DOHH2 (cell line): ENCODE data around the gene EFL1.

Source experiments
- H3F3A ChIP-seq: fragments of 200-600 bp; sonication (generic), shearing (Covaris generic); 2 replicates; pipeline ENCODE4 v1.6.0; 2016; ENCODE audit warnings: antibody characterized with exemption, mild to moderate bottlenecking; ENCODE audit not compliant: control insufficient read depth, insufficient read depth
- H3K27ac ChIP-seq: fragments of 200-600 bp; sonication (generic); 2 replicates; pipeline ENCODE4 v1.5.1; 2014; ENCODE audit warnings: low read depth, mild to moderate bottlenecking, low read length, moderate library complexity
- H3K27me3 ChIP-seq: fragments of 200-600 bp; sonication (generic); 2 replicates; pipeline ENCODE4 v1.6.1; 2014; ENCODE audit warnings: mild to moderate bottlenecking, low read length, mixed read lengths; ENCODE audit not compliant: control insufficient read depth
- H3K36me3 ChIP-seq: fragments of 200-600 bp; sonication (generic); 2 replicates; pipeline ENCODE4 v1.6.1; 2014; ENCODE audit warnings: mild to moderate bottlenecking, low read length, moderate library complexity, mixed read lengths; ENCODE audit not compliant: control insufficient read depth
- H3K4me1 ChIP-seq: fragments of 200-600 bp; sonication (generic); 2 replicates; pipeline ENCODE4 v1.6.1; 2014; ENCODE audit warnings: mild to moderate bottlenecking, low read length, mixed read lengths; ENCODE audit not compliant: control insufficient read depth
- H3K4me2 ChIP-seq: fragments of 200-600 bp; sonication (generic); 2 replicates; pipeline ENCODE4 v1.6.0; 2014; ENCODE audit warnings: mild to moderate bottlenecking, low read length, moderate library complexity
- H3K4me3 ChIP-seq: fragments of 200-600 bp; sonication (generic); 2 replicates; pipeline ENCODE4 v1.5.1; 2014; ENCODE audit warnings: mild to moderate bottlenecking, low read length, mixed read lengths
- H3K79me2 ChIP-seq: fragments of 200-600 bp; sonication (generic); 2 replicates; pipeline ENCODE4 v1.6.1; 2014; ENCODE audit warnings: mild to moderate bottlenecking, low read length, mixed read lengths; ENCODE audit not compliant: control insufficient read depth
- H3K9me2 ChIP-seq: fragments of 200-600 bp; sonication (generic); replicated peaks from 2 replicates; pipeline ENCODE4 v1.6.1; 2014; ENCODE audit warnings: mild to moderate bottlenecking, low read length, mixed read lengths; ENCODE audit not compliant: control insufficient read depth
- H3K9me3 ChIP-seq: fragments of 200-600 bp; sonication (generic); 2 replicates; pipeline ENCODE4 v1.6.1; 2014; ENCODE audit warnings: antibody characterized with exemption, low read length, mixed read lengths; ENCODE audit not compliant: control insufficient read depth, insufficient read depth
- H4K20me1 ChIP-seq: fragments of 200-600 bp; sonication (generic); 2 replicates; pipeline ENCODE4 v1.6.0; 2014; ENCODE audit warnings: low read depth, mild to moderate bottlenecking, antibody characterized with exemption, low read length, moderate library complexity; ENCODE audit not compliant: control insufficient read depth, insufficient read depth
- EZH2phosphoT487 ChIP-seq: fragments of 200-600 bp; sonication (generic); IDR thresholded peaks from 2 replicates; pipeline ENCODE4 v1.6.1; 2017; ENCODE audit warnings: borderline replicate concordance, mild to moderate bottlenecking, antibody characterized with exemption, low read length, moderate library complexity, mixed read lengths
- TF ChIP-seq, protein P1 (sequence below): fragments of 200-600 bp; sonication (generic); IDR thresholded peaks from one replicate; pipeline ENCODE4 v1.5.1; 2014; ENCODE audit warnings: antibody characterized with exemption, mild to moderate bottlenecking, low read depth, low read length; ENCODE audit not compliant: poor library complexity, severe bottlenecking

EFL1 gene

DNA sequence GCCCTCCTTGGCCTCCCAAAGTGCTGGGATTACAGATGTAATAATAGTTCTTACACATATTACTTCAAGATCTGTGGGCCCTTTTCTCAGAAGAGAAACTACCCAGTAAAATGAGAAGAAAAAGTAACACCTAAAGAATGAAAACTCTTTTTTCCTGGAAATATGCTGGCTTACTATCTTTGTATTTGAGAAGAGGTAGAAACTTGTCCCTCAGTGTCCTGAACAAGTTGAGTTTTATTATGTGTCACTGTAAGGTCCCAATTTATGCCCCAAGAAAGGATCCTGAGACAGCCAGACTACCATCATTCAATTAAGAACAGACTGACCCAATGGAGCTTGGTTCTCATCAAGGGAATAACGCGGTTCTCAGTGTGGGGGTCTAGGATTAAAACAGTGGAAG lies 93.8 kb downstream of the EFL1 start:
- no peaks in the 10 kb centered on the region for H3F3A ChIP-seq
- no peaks in the 10 kb centered on the region for H3K9me2 ChIP-seq
- H3K4me1 ChIP-seq: no peaks in the 10 kb centered on the region
- no peaks in the 10 kb centered on the region for H3K79me2 ChIP-seq
- TF ChIP-seq, protein P1, sequence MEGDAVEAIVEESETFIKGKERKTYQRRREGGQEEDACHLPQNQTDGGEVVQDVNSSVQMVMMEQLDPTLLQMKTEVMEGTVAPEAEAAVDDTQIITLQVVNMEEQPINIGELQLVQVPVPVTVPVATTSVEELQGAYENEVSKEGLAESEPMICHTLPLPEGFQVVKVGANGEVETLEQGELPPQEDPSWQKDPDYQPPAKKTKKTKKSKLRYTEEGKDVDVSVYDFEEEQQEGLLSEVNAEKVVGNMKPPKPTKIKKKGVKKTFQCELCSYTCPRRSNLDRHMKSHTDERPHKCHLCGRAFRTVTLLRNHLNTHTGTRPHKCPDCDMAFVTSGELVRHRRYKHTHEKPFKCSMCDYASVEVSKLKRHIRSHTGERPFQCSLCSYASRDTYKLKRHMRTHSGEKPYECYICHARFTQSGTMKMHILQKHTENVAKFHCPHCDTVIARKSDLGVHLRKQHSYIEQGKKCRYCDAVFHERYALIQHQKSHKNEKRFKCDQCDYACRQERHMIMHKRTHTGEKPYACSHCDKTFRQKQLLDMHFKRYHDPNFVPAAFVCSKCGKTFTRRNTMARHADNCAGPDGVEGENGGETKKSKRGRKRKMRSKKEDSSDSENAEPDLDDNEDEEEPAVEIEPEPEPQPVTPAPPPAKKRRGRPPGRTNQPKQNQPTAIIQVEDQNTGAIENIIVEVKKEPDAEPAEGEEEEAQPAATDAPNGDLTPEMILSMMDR: no peak
- TF ChIP-seq EZH2phosphoT487: no peak
- no peaks in the 10 kb centered on the region for H4K20me1 ChIP-seq
- no peaks in the 10 kb centered on the region for H3K9me3 ChIP-seq
- no peak overlapping the region for H3K4me2 ChIP-seq
- no peak overlapping the region for H3K27ac ChIP-seq
- no peak overlapping the region for H3K4me3 ChIP-seq
- peaks cover 2% of the 10 kb centered on the region for H3K36me3 ChIP-seq
- H3K27me3 ChIP-seq: no peaks in the 10 kb centered on the region

DNA sequence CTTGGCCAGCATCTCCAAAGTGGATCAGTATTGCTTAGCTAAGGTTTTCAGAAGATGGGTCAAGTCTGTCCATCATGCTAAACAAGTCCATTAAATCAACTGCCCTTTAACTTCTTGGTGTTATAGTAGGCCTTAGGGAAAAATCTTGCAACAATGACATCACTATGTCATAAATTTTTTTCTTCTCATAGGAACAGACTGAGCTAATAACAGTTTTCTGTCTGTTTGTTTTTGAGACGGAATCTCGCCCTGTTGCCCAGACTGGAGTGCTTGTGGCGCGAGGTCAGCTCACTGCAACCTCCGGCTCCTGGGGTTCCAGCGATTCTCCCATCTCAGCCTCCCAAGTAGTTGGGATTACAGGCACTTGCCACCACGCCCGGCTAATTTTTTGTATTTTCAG lies 94.2 kb downstream of the EFL1 start:
- no peaks in the 10 kb centered on the region for H3K9me3 ChIP-seq
- H3K36me3 ChIP-seq: peaks cover 7% of the 10 kb centered on the region
- no peaks in the 10 kb centered on the region for H3K9me2 ChIP-seq
- no peaks in the 10 kb centered on the region for H3K79me2 ChIP-seq
- no peak overlapping the region for H3K4me2 ChIP-seq
- H3F3A ChIP-seq: no peaks in the 10 kb centered on the region
- no peak overlapping the region for H3K4me3 ChIP-seq
- H4K20me1 ChIP-seq: no peaks in the 10 kb centered on the region
- no peaks in the 10 kb centered on the region for H3K27me3 ChIP-seq
- H3K4me1 ChIP-seq: no peaks in the 10 kb centered on the region
- no peak overlapping the region for H3K27ac ChIP-seq
- no peak for TF ChIP-seq EZH2phosphoT487
- TF ChIP-seq, protein P1: no peak

DNA sequence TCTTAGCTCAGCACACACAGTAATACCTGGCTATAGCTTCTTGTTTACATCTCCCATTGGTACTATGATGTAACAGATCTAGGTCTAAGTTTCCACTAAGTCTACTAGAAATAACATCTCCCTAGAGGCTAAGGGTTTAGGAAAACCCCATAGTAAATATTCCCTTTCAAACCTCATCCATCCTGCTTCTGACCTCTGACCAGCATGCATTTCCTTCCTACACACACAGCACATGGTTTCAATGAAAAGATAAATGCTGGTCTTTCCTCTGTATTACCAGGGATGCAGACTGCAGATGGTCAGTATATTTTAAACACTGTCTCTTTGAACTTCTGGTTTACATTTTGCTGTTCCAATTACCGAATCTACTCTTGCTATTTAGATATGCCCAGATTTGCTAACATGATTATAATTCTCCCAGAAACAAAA lies 96.6 kb downstream of the EFL1 start:
- H3K27me3 ChIP-seq: no peaks in the 10 kb centered on the region
- H3K36me3 ChIP-seq: peaks cover 20% of the 10 kb centered on the region
- H3K4me1 ChIP-seq: no peaks in the 10 kb centered on the region
- no peaks in the 10 kb centered on the region for H3F3A ChIP-seq
- H3K79me2 ChIP-seq: no peaks in the 10 kb centered on the region
- no peaks in the 10 kb centered on the region for H3K9me2 ChIP-seq
- no peak overlapping the region for H3K27ac ChIP-seq
- H3K4me3 ChIP-seq: no peak overlapping the region
- H3K9me3 ChIP-seq: no peaks in the 10 kb centered on the region
- no peak for TF ChIP-seq EZH2phosphoT487
- TF ChIP-seq, protein P1: no peak
- H3K4me2 ChIP-seq: no peak overlapping the region
- no peaks in the 10 kb centered on the region for H4K20me1 ChIP-seq

DNA sequence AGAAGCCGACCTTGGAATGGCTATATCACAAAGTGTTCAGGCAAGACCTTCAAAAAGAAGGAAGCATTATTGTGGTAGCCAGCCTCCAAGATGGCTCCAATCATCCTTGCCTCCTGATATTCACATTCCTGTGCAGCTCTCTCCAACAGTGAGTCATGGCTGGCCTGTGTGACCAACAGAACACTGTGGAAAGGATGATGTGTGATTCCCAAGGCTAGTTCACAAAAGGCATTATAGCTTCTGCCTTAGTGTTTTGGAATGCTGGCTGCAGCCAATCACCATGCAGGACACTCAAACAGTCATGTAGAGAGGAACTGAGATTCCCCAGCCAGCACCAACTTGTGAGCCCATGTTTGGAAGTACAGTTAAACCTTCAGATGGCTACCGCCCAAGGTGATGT lies 102.6 kb downstream of the EFL1 start:
- H3K4me3 ChIP-seq: no peak overlapping the region
- H3K9me2 ChIP-seq: no peaks in the 10 kb centered on the region
- H3K27ac ChIP-seq: no peak overlapping the region
- H3K9me3 ChIP-seq: no peaks in the 10 kb centered on the region
- no peak overlapping the region for H3K4me2 ChIP-seq
- H3K4me1 ChIP-seq: no peaks in the 10 kb centered on the region
- no peaks in the 10 kb centered on the region for H3F3A ChIP-seq
- no peaks in the 10 kb centered on the region for H4K20me1 ChIP-seq
- TF ChIP-seq, protein P1: no peak
- TF ChIP-seq EZH2phosphoT487: no peak
- no peaks in the 10 kb centered on the region for H3K27me3 ChIP-seq
- peaks cover 51% of the 10 kb centered on the region for H3K36me3 ChIP-seq
- no peaks in the 10 kb centered on the region for H3K79me2 ChIP-seq
